ENCODE results near the gene CLEC1A. TPM values are rescaled to one million over a fixed set of nuclear protein-coding genes. Genes with fewer than 3 reads are reported as not detected.

The CLEC1A gene
- total RNA-seq, 2 donors from 2014 or later = 3.7 to 5.1 TPM

DNA sequence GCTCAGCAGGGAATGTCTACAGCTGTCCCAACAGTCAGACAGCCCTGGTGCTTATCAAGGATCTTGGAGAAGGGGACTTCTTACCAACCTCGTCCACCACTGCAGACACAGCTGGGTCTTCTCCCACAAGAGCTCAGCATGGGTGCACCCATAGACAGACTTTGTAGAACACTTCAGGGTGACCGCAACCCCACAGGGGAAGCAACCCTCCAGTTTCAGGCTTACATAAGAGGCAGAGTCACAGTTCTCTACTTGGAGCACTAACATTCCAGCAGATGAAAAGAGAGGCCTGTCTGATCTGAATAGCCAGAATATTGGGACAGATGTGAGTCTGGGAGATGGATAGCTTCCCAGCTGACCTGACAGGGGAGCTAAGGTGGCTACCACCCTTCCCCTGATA, 3.5 kb upstream of the CLEC1A start:
- Histone ChIP-seq H3K27ac (no peak overlapping the region), H3K4me3 (no peak overlapping the region), H3K36me3 (no peaks in the 10 kb centered on the region), H3K27me3 (replicated peaks; ENCODE audit: insufficient read depth) (no peaks in the 10 kb centered on the region), H3K9me3 (no peaks in the 10 kb centered on the region), H3K4me1 (ENCODE audit: control insufficient read depth in 1 of 2, low read depth in 2 of 2) (peaks cover 5 to 11% of the 10 kb centered on the region in 2 donors)
- TF ChIP-seq, protein P1, sequence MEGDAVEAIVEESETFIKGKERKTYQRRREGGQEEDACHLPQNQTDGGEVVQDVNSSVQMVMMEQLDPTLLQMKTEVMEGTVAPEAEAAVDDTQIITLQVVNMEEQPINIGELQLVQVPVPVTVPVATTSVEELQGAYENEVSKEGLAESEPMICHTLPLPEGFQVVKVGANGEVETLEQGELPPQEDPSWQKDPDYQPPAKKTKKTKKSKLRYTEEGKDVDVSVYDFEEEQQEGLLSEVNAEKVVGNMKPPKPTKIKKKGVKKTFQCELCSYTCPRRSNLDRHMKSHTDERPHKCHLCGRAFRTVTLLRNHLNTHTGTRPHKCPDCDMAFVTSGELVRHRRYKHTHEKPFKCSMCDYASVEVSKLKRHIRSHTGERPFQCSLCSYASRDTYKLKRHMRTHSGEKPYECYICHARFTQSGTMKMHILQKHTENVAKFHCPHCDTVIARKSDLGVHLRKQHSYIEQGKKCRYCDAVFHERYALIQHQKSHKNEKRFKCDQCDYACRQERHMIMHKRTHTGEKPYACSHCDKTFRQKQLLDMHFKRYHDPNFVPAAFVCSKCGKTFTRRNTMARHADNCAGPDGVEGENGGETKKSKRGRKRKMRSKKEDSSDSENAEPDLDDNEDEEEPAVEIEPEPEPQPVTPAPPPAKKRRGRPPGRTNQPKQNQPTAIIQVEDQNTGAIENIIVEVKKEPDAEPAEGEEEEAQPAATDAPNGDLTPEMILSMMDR (IDR thresholded peaks at IDR 0.05) = no peak
- DNase-seq (ENCODE audit: low spot score) (no peak), ATAC-seq (ENCODE audit: insufficient number of reproducible peaks, low FRiP score, low read depth) (no peak)

- DNase-seq (ENCODE audit: low spot score) = no peak
- Histone ChIP-seq H3K27ac (no peak overlapping the region), H3K4me3 (no peak overlapping the region), H3K9me3 (no peaks in the 10 kb centered on the region), H3K4me1 (ENCODE audit: control insufficient read depth in 1 of 2, low read depth in 2 of 2) (peaks cover 5 to 11% of the 10 kb centered on the region in 2 donors), H3K36me3 (no peaks in the 10 kb centered on the region), H3K27me3 (replicated peaks; ENCODE audit: insufficient read depth) (no peaks in the 10 kb centered on the region)
- ATAC-seq (ENCODE audit: insufficient number of reproducible peaks, low FRiP score, low read depth) = no peak
- TF ChIP-seq, protein P1 (IDR thresholded peaks at IDR 0.05) = no peak
Observed at GRCh38 chr12:10101648-10102220, 2.9 kb upstream of the CLEC1A start.

DNA sequence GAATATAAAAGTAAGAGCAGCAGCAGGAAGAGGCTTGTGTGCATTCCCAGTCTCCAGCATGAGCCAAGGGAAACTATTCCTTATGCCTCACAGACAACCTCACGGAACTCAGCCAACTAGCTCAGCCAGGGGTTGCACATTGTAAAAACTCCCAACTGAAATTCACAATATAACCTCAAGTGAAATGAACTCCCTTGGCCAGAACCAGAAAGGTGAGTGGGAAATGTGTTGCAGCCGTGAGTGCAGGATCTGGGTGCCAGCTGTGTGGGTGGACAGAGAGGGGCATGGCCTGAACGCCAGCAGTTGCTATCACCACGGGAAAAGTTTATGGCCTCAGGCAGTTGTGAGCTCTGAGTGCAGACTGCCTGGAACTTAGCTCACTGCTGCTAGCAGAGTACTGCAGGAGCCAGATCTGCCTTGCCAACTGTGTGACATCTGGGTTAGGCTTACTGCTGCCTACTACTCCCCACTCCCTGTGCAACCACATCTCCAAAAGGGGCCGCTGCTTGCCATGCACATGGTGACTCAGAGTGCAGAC, 2.3 kb upstream of the CLEC1A start:
- TF ChIP-seq, protein P1 (IDR thresholded peaks at IDR 0.05) = no peak
- Histone ChIP-seq H3K27me3 (replicated peaks; ENCODE audit: insufficient read depth) (no peaks in the 10 kb centered on the region), H3K36me3 (no peaks in the 10 kb centered on the region), H3K9me3 (no peaks in the 10 kb centered on the region), H3K4me3 (no peak overlapping the region), H3K4me1 (ENCODE audit: control insufficient read depth in 1 of 2, low read depth in 2 of 2) (peaks cover 5 to 11% of the 10 kb centered on the region in 2 donors), H3K27ac (no peak overlapping the region)
- DNase-seq (ENCODE audit: low spot score) (no peak), ATAC-seq (ENCODE audit: insufficient number of reproducible peaks, low FRiP score, low read depth) (no peak)

DNA sequence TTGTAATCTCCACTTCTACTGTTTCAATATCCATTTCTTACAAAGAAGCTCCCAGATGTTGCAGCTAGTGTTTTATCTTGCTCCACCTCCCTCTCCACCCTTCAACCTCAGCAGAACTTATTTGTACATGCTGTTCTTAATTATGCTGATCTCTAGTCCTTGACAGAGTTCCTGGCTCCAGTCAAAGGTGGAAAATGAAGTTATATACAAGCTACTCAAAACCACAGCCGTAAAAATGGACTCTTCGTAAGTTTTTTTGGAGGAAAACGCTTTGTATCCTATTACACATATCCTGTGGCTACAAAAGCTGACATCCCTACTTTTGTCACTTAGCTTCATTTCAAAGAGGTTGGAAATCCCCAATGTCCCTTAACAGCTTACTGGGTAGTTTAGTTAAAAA, 1.3 kb downstream of the CLEC1A start:
- no peaks in the 10 kb centered on the region for H3K27me3 ChIP-seq (replicated peaks; ENCODE audit: insufficient read depth)
- no peak for ATAC-seq (ENCODE audit: insufficient number of reproducible peaks, low FRiP score, low read depth)
- H3K27ac ChIP-seq = peak overlapping the region in 1 of 2 donors; percentile 17
- TF ChIP-seq, protein P1 (IDR thresholded peaks at IDR 0.05) = no peak
- peaks cover 8 to 11% of the 10 kb centered on the region in 2 donors for H3K4me1 ChIP-seq (ENCODE audit: control insufficient read depth in 1 of 2, low read depth in 2 of 2)
- H3K4me3 ChIP-seq = no peak overlapping the region
- H3K9me3 ChIP-seq = no peaks in the 10 kb centered on the region
- DNase-seq (ENCODE audit: low spot score) = no peak
- H3K36me3 ChIP-seq = no peaks in the 10 kb centered on the region

DNA sequence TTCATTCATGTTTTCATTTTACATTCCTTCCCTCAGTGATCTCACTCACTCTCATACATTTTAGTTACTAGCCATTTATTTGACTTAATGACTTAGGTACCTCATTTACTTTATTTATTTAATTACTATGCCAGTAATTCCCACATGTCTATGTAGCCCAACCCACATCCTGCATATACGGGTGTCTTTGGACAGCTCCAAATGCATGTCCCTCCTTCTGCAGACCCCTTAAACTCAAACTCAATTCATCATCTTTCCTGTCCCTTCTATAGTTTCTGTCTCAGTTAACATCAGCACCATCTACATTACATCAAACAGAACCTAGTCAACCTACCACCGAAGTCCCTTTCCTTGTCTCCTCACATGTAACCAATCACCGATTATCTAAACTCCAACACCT, 2.8 kb downstream of the CLEC1A start:
- no peak overlapping the region for H3K27ac ChIP-seq
- H3K4me3 ChIP-seq = no peak overlapping the region
- peaks cover 4 to 6% of the 10 kb centered on the region in 2 donors for H3K4me1 ChIP-seq (ENCODE audit: control insufficient read depth in 1 of 2, low read depth in 2 of 2)
- H3K9me3 ChIP-seq = no peaks in the 10 kb centered on the region
- TF ChIP-seq, protein P1 (IDR thresholded peaks at IDR 0.05) = no peak
- no peaks in the 10 kb centered on the region for H3K36me3 ChIP-seq
- no peaks in the 10 kb centered on the region for H3K27me3 ChIP-seq (replicated peaks; ENCODE audit: insufficient read depth)
- ATAC-seq (ENCODE audit: insufficient number of reproducible peaks, low FRiP score, low read depth) = no peak
- no peak for DNase-seq (ENCODE audit: low spot score)
